Cardiac muscle cell (in vitro differentiated cells and primary cell): Measurements from ENCODE around the gene RASGRF2. TPM values are rescaled to one million over a fixed set of nuclear protein-coding genes. Genes with fewer than 3 reads are reported as not detected.

ENCODE experiments used
- DNase-seq, 2 donors: peaks; one replicate each; pipeline versions ENCODE4 v3.0.0 to v3.0.0-alpha.2; 2010 to 2017; ENCODE audit warnings: low read depth in 1 of 2, low spot score in 1 of 2
- H3K27ac ChIP-seq: fragments of 200-600 bp; sonication (generic); 2 replicates; pipeline ENCODE4 v1.5.1; 2016
- H3K27me3 ChIP-seq: fragments of 200-600 bp; sonication (generic); 2 replicates; pipeline ENCODE4 v1.6.0; 2016; ENCODE audit warnings: control low read depth
- H3K36me3 ChIP-seq: fragments of 200-600 bp; sonication (generic); 2 replicates; pipeline ENCODE4 v1.5.1; 2016; ENCODE audit warnings: control low read depth
- H3K4me1 ChIP-seq: fragments of 200-600 bp; sonication (generic); 2 replicates; pipeline ENCODE4 v1.8.1; 2017; ENCODE audit warnings: low read depth, mild to moderate bottlenecking, mixed run types
- H3K4me3 ChIP-seq: fragments of 200-600 bp; sonication (generic); 2 replicates; pipeline ENCODE4 v1.5.1; 2016; ENCODE audit warnings: mild to moderate bottlenecking
- H3K9me3 ChIP-seq: fragments of 200-600 bp; sonication (generic); 2 replicates; pipeline ENCODE4 v1.5.1; 2017; ENCODE audit warnings: low read depth, mild to moderate bottlenecking, control low read depth
- CTCF ChIP-seq: IDR thresholded peaks from 2 replicates; pipeline ENCODE4 v1.5.1; 2012; ENCODE audit warnings: low read depth, mild to moderate bottlenecking, low read length
- polyA plus RNA-seq: library from polyadenylated mRNA; unstranded; fragments of >200 nt; fragmentation: Nextera tagmentation; extraction: Ambion mirVana; gene quantifications from 2 replicates; pipeline ENCODE4 v1.2.1, GENCODE V29; 2016
- total RNA-seq: library from RNA; depleted of rRNA; stranded (reverse); fragments of >200 nt; gene quantifications from 2 replicates; pipeline ENCODE4 v1.2.3, GENCODE V29; 2016

Gene RASGRF2
- total and polyA plus RNA-seq, 2 experiments from 2014 or later, result 0.06 to 0.33 TPM

- no peak overlapping the region for H3K4me3 ChIP-seq
- no peaks in the 10 kb centered on the region for H3K27me3 ChIP-seq
- no peaks in the 10 kb centered on the region for H3K36me3 ChIP-seq
- peaks cover 11% of the 10 kb centered on the region for H3K4me1 ChIP-seq
- H3K9me3 ChIP-seq, result no peaks in the 10 kb centered on the region
- no peak for DNase-seq
- peak overlapping the region; percentile 42 for H3K27ac ChIP-seq
- TF ChIP-seq CTCF, result no peak
Measured at GRCh38 chr5:81183811-81184748, 223.9 kb downstream of the RASGRF2 start.

GRCh38 chr5:81184749-81185110, 224.6 kb downstream of the RASGRF2 start:
- no peak for TF ChIP-seq CTCF
- H3K4me1 ChIP-seq, result peaks cover 15% of the 10 kb centered on the region
- no peaks in the 10 kb centered on the region for H3K27me3 ChIP-seq
- H3K36me3 ChIP-seq, result no peaks in the 10 kb centered on the region
- no peak overlapping the region for H3K4me3 ChIP-seq
- no peaks in the 10 kb centered on the region for H3K9me3 ChIP-seq
- no peak for DNase-seq
- peak overlapping the region; percentile 42 for H3K27ac ChIP-seq

- Histone ChIP-seq H3K36me3 (no peaks in the 10 kb centered on the region), H3K27me3 (no peaks in the 10 kb centered on the region), H3K4me3 (no peak overlapping the region), H3K9me3 (no peaks in the 10 kb centered on the region), H3K27ac (peak overlapping the region; percentile 40), H3K4me1 (peaks cover 21% of the 10 kb centered on the region)
- no peak for TF ChIP-seq CTCF
- DNase-seq, result peak in 1 of 2 donors; percentile 68
Measured at GRCh38 chr5:81187885-81188284, 227.7 kb downstream of the RASGRF2 start.

- H3K27me3 ChIP-seq, result no peaks in the 10 kb centered on the region
- peaks cover 21% of the 10 kb centered on the region for H3K4me1 ChIP-seq
- H3K9me3 ChIP-seq, result no peaks in the 10 kb centered on the region
- H3K27ac ChIP-seq, result peak overlapping the region; percentile 8
- no peak overlapping the region for H3K4me3 ChIP-seq
- TF ChIP-seq CTCF, result no peak
- DNase-seq, result no peak
- no peaks in the 10 kb centered on the region for H3K36me3 ChIP-seq
Measured at GRCh38 chr5:81188962-81189361, 228.8 kb downstream of the RASGRF2 start.

- Histone ChIP-seq H3K27ac (peak overlapping the region; percentile 44), H3K27me3 (no peaks in the 10 kb centered on the region)
- TF ChIP-seq CTCF, result no peak
Measured at GRCh38 chr5:81189875-81190498, 229.8 kb downstream of the RASGRF2 start.

More at GRCh38 chr5:81189875-81190498, 229.8 kb downstream of the RASGRF2 start:
- H3K36me3 ChIP-seq, result no peaks in the 10 kb centered on the region
- H3K4me3 ChIP-seq, result no peak overlapping the region
- DNase-seq, result peak in 1 of 2 donors; percentile 70
- H3K9me3 ChIP-seq, result no peaks in the 10 kb centered on the region
- peaks cover 21% of the 10 kb centered on the region for H3K4me1 ChIP-seq
